Right ventricle myocardium superior (tissue), 1 donor: ENCODE data around the gene NHS. TPM values are rescaled to one million over a fixed set of nuclear protein-coding genes. Genes with fewer than 3 reads are reported as not detected.
"Not testable (repeated sequence)": the region's sequence is repeated elsewhere in the genome, so short reads cannot be mapped to it uniquely, and the experiment has no call there.

Experiments
- ATAC-seq: fragments of 200-7000 bp; cut with Tn5 transposase; one replicate; pipeline ENCODE4 v1.9.1; 2020; ENCODE audit warnings: mild to moderate bottlenecking; ENCODE audit not compliant: poor library complexity
- DNase-seq: peaks from one replicate; pipeline ENCODE4 v3.0.0-alpha.2; 2020
- intact Hi-C: fragments of 100-400 bp; cut with DNase I; formaldehyde crosslinking; loops from one replicate; pipeline ENCODE4 v1.11.2; 2022
- total RNA-seq: library from RNA; stranded (reverse); fragmentation: NEBNext Ultra II Directional; extraction: Animal tissue kit (Norgen Biotek cat#: 25700); gene quantifications from one replicate; pipeline ENCODE4 v1.2.1, GENCODE V29; 2021
- donor health status: DM: no; HTN: yes; CAD: no; lungs with severe emphysema.

Gene NHS
- total RNA-seq, 1 donor from 2014 or later: 1.2 TPM

DNA sequence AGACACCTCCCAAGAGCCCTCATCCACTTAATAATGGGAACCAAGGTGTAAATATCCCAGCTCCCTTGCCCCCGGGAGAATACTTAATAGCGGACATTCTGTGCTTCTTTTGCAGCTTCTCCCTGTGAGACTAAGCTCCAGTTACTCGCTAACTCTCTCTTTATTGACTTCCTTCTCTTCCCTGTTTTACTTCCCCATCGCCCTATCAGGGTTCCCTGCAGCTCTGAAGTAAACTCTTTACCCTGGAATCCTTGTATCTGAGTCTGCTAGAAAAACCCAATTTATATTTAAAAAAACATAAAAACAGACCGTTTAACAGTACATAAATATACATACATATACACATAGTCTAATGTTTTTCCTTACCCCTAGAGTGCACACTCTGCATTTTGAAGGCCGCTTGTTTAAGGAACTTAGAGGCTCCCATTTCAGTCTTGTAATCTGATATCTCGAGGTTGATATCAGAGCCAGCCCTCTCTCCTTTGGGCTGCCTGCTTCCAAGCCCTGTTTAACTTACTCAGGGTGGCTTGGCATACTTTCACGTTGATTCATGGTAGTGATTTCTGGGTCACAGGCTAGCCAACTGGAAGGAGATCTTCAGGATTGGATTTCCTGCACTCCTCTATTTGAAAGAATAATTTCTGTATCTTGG, 184.9 kb downstream of the NHS start:
- no peak for ATAC-seq
- no peak for DNase-seq
- intact Hi-C loops: no loop called here

DNA sequence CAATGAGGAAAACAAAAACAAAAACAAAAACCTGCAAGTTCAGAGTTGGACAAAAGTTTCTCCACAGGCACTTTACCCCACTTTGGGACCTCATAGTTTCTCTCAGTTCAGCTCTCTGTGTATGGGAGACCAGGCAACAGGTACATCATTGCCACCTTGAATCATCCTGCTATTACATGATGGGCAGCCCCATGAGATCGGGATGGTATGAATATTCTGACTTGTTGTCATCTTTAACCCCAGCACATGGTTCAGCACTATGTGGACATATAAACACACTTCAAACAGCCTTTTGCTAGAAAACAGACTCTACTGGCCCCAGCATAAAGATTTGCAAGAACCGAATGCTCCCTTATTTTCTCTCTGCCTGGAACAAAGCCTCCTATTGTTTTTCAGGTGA, 185.4 kb downstream of the NHS start:
- intact Hi-C loops: no loop called here
- DNase-seq (no peak), ATAC-seq (no peak)

DNA sequence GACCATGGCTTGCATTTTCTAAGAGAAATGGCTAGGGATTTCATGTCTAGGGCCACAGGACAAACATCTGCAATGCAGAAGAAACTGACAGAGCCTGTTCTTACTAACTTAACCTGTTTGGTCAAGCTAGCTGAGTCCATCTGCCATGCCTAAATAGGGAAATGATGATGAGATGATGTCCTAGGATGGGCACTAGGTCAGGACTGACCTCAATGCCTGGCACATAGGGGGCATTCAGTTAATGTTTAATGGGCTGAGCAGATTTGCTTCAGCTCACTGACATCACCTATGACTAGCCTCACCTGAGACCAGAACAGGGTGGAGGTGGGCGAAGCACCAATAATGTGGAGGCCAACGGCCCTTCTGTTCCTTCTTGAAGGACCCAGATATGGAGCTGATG, 188.1 kb downstream of the NHS start:
- DNase-seq (no peak), ATAC-seq (no peak)

DNA sequence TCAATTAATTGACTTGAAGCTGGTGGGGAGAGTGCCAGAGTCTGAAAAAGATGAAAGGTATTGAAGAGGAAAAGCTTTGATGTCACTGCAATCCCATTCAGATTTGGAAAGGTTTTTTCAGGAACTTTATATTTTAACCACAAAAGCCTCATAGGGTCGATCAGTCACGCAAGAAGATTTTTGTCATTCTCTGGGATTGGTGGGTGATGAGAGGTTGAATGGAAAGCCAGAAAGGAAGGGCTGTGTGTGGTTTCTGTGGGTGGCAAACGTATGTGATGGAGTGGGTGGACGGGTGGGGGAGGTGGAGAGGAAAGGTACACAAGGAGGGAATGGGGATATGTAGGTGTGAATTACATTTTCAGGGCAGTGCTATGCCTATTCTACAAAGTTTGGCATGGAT, 188.5 kb downstream of the NHS start:
- no peak for DNase-seq
- no peak for ATAC-seq
- intact Hi-C loops: no loop called here

More for the DNA sequence above, 188.1 kb downstream of the NHS start:
- intact Hi-C loops: no loop called here

DNA sequence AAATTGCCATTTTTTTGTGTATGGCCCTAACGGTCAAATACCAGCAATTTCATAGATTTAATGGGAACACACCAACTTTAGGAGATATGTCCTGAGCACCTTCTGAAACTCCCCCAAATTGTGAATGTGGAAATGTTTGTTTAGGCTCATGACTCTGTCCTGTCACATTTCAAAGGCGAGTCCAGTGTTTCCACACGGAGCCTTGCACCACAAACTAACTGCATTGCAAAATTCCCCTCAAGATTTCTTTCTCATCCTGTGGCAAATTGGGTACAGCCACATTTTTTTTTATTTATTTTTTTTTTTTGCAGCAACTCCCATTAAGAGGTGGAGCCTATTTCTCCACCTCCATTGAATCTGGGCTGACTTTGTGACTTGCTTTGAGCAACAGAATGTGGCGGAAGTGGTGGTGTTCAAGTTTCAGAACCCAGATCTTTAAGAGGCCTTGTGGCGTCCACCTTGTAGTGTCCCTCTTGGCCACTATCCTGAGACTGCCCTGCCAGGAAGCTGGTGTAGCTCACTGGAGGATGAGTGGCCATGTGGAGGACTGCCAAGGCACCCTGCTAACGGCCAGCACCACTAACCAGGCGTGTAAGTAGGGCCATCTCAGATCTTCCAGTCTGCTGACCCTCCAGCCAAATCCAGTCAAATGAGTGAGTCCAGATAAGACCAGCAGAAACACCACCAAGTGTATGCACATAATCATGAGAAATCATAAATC, 189.8 kb downstream of the NHS start:
- DNase-seq (peak; percentile 43), ATAC-seq (no peak)
- intact Hi-C loops: no loop called here

DNA sequence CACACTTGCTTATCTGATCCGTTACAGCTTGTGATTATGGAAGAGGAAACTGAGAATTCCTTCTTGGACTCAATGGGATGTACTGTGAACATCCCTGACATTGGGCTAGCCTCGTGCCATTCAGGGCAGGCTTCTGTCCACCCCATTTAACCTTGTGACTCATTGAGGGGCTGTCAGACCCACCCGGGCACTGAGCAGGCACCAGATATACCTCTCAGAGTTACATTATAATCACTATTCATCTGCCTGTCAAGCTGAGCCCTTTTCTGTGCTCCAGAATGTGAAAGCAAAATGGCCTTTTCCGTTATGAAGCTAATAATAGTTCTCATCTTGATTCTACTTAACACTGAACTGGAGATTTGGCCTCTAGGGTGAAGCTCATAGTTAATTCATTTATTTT, 191.7 kb downstream of the NHS start:
- intact Hi-C loops: no loop called here
- ATAC-seq (no peak), DNase-seq (no peak)

DNA sequence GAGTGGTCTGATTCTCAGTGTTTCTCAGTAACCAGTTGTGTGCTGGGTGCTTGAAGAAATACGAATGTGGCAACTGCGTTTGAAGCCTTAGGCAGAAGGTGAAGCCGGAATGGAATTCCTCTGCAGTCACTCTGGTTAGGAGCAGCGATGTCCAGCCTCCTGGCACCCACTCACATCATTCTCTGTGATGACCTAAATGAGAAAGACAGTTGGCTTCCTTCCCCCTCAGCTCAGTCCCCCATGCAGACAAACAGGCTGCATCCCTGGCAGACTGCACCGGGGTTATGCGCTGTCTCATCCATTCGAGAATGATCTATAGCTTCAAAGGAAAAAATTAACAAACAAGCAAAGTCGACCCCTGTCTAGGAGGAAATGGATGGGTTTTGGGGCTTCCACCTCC, 192.2 kb downstream of the NHS start:
- intact Hi-C loops: no loop called here
- ATAC-seq: peak; percentile 34
- no peak for DNase-seq

DNA sequence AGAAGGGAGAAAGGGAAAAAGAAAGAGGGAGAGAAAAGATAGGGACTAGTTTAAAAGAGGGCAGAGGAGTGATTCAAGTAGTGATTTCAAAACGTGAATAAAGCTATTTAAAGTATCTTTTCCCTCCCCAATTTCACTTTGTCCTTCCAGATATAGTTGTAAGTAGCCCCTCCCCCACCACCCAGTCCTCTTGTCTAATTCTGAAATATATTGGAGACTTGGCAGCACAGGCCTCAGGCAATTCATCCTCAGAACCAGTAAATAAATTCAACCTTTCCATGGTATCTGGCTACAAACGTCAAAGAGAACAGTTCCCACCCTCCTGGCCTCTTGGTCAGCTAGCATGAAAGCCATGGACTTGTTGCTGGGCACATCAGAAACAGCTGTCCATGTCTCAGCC, 192.8 kb downstream of the NHS start:
- DNase-seq (no peak), ATAC-seq (no peak)
- intact Hi-C loops: no loop called here

DNA sequence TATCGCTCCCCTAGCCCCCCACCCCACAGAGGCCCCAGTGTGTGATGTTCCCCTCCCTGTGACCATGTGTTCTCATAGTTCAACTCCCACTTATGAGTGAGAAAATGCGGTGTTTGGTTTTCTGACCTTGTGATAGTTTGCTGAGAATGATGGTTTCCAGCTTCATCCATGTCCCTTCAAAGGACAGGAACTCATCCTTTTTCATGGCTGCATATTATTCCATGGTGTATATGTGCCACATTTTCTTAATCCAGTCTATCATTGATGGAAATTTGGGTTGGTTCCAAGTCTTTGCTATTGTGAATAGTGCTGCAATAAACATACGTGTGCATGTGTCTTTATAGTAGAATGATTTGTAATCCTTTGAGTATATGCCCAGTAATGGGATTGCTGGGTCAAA, 193.8 kb downstream of the NHS start:
- DNase-seq, ATAC-seq, intact Hi-C loops: not testable (repeated sequence)

DNA sequence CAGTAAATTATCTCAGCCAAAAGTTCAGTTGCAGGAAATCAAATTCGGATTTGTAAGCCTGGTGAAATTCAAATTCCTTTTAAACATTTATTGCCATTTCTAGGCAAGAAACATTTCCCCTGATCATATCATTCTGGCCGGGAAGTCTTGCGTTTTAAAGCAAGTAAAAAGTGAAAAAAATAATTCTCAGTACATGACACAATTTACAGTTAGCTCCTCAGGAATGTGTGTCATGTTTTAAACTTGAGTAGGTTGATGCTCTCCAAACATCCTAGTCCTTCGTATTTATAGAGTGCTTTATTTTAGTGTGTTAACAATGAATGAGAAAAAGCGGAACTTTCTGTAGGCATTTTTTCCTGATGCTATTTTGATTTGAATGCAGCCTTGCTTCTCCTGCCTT, 204.0 kb downstream of the NHS start:
- DNase-seq (no peak), ATAC-seq (no peak)
- intact Hi-C loops: no loop called here

DNA sequence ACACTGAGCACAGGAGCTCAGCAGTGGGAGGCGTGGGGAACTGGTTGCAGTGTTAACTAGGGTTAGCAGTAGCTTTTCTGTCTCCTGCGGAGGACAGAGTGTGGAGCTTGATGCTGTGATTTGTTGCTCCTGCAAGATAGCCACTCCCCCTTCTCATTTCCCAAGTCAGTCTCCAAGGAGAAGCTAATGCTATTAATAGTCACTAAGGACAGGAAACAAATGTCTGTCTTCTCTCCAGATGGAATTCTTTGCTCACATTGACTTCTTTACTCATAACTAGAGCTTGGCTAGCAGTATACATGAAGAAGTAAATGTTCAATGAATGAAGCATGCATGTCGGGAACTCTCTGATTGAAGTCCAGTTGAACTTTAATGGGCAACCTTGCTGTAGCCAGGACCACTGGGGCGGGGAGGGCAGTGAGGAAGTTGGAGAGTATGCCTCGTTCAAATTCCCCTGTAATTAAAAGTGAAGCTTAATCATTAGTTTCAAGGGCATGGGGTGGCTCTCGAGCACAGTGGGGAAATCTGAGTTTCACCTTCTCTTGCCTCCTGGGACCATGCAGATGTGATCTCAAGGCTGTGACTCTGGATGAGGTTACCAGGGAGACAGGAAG, 205.6 kb downstream of the NHS start:
- peak; percentile 77 for ATAC-seq
- intact Hi-C loops: no loop called here

DNA sequence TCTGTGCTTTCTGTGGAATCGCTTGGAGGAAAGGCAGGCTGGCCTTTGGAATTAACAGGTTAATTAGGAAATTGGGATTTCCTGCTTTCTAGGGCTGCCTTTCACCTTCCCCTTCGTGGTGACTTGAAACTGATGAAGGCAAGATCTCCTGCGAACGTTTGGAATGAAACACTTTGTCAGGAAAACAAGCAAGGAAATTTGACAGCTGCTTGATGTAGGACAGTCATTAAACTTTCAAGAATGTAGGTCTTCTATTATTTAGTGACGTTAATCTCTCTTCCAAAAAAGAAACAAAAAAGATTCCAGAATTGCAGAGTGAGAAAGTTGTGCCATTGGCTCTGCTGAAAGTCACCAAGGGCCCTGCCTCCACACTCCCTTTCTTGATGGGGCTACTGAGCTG, 206.6 kb downstream of the NHS start:
- ATAC-seq (no peak), DNase-seq (no peak)
- intact Hi-C loops: no loop called here

More for the DNA sequence above, 205.6 kb downstream of the NHS start:
- no peak for DNase-seq

DNA sequence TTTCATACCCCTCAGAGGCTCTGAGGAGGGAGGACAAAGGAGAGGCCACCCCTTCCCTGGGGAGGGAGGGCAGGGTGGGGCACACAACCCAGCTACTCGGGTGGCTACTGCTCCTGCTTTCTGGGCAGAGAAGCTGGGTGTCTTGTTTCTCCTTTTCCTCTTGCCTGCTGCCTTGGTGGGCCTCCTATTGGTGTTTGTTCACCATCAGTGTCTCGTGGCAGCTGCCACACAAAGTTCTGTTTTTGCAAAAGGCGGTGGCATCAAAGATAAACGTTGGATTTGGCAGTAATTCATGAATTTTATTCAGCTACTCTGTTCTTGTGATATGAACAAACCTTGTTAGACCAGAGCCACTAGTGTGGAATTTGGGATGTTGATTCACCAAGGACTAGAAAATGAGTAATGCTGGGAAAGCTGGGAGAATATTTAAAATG, 209.3 kb downstream of the NHS start:
- DNase-seq: no peak
- intact Hi-C loops: no loop called here
- ATAC-seq: no peak

DNA sequence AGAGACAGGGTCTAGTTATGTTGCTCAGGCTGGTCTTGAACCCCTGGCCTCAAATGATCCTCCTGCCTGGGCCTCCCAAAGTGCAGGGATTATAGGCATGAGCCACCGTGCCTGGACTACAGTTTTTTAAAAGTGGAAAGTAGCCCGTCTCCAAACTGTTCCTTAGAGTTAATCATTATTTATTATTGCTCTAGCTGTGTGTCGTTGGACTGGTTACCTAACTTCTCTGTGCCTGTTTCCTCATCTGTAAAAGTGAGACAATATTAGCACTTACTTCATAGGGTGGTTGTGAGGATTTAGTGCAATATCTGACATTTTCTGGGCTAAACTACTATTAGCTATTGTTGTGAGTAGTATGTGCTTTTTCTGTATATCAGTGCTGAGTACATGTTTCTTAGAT, 210.0 kb downstream of the NHS start:
- ATAC-seq: no peak
- intact Hi-C loops: no loop called here
- DNase-seq: no peak

DNA sequence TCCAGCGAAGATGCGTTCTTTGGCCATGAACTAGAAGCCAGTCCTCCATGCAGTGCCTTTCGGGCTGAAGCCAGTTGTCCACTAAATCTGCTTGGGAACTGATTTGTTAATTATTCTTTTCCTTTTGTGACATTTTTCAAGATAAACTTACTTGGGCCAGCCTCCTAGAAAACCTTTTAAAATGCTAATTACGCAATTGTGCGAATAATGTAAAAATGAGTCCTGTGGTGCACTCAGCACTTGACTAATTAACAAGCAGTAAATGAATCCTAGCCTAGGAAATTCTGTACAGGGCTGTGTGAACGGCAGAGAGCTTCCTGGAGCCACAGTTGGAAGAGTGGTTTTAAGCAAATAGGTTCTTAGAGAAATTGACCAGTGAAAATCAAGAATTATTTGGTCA, 212.4 kb downstream of the NHS start:
- intact Hi-C loops: no loop called here
- DNase-seq: no peak
- ATAC-seq: no peak

DNA sequence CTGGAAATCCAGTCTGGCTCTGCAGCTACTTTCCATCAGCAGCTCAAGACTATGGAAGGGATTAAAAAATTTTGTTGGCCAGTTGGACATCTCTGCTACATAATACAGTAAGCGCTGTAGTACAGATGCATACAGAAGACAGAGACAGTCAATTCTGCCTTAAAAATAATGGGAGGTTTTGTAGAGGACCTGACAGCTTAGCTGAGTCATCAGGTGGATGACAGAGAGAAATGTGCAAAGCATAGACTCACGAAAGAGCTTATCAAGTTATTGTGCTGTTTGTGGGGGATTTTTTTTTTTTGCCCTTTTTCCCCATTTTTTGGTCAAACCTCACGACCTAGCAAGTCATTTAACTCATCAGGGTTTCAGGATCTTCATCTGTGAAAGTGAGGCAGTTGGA, 213.3 kb downstream of the NHS start:
- ATAC-seq (no peak), DNase-seq (no peak)
- intact Hi-C loops: no loop called here

DNA sequence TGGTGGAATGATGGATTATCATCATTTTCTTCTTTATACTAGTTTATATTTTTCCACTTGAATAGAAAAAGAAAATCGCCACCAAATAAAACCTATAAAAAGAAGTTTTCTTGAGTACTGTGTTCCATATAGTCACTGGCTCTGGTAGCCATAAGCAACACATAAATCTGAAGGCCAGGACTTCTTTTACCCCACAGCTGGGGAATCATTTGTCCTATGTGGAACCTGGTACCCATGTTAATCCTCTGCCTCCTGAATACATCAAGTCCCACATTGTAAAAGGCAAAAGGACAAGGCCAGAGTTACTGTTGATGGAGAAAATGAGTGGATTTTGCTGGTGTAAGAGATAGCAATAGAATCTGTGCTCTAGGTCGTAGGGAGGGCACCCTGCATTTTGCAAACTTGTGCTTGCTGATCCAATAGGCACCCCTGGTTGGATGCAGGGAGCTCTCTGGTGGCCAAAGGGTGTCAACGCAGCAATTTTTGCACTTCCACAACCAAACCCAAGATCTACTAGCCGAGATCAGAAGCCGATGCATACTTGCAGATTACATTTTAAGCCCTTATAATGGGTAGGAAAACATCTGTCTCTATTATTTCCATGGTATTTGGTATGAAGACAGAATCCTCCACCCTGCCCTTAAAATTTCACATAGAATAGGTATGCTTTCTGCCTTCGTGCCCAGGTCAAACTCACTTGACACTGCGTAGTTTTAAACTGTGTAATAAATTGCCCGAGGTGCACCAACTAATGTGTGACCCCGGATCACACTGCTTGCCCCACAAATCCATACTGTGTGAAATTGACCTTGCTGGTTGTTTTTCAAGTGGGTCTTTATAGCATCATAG, 216.1 kb downstream of the NHS start:
- ATAC-seq (peak; percentile 95), DNase-seq (peak; percentile 54)
- intact Hi-C loops: loop anchor here (5.0 kb wide), 1 partner anchor 349 kb away; no protein-coding TSS in a partner anchor

DNA sequence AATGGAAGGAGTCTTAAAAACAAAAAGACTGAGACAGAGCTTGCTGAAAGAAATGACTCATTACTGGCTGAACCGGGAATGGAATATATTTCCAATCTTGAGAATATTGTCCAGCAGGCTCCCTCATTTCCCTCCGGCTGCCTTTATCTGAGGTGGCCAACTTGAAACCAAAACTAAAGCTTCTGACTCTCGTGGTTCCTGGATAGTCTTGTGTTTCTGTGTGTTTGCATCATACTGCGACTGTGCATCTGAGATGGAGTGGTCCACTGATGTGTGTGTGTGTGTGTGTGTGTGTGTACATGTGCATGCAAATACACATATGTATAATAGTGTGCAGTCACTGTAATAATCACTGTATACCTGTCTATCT, 216.7 kb downstream of the NHS start:
- ATAC-seq: peak; percentile 53
- intact Hi-C loops: loop anchor here (5.0 kb wide), 1 partner anchor 349 kb away; no protein-coding TSS in a partner anchor
- DNase-seq: no peak

DNA sequence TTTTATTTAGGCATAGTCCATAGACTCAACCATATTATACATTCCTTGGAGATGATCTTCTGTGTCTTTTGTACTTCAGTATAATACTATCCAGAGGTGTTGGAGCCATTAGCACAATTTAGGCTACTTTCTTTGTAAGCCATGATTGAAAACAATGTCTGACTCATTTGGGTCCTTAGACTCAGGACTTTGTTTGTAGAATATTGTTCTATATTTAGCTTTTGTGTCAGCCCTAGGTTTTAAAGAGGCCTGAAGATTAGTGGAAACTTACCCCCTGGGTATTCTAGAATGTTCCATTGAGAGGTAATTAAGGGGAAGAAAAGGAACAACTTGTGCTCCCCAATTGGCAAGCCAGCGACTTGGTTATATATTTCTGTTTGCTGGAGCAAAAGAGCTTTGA, 217.1 kb downstream of the NHS start:
- DNase-seq (no peak), ATAC-seq (peak; percentile 44)
- intact Hi-C loops: loop anchor here (5.0 kb wide), 1 partner anchor 350 kb away; no protein-coding TSS in a partner anchor
